GM18867 (cell line): ENCODE data around the gene UTP14C.
"Not testable (repeated sequence)": the region's sequence is repeated elsewhere in the genome, so short reads cannot be mapped to it uniquely, and the experiment has no call there.

Experiments
- ATAC-seq: cut with Tn5 transposase; IDR thresholded peaks from one replicate; pipeline ENCODE4 v1.9.1; 2021; ENCODE audit warnings: mild to moderate bottlenecking, moderate library complexity; ENCODE audit not compliant: unreplicated experiment

The UTP14C gene

GRCh38 chr13:52043675-52044074 is 19.2 kb downstream of the UTP14C start:
- no peak for ATAC-seq

GRCh38 chr13:52047463-52047862 is 23.0 kb downstream of the UTP14C start:
- no peak for ATAC-seq

DNA sequence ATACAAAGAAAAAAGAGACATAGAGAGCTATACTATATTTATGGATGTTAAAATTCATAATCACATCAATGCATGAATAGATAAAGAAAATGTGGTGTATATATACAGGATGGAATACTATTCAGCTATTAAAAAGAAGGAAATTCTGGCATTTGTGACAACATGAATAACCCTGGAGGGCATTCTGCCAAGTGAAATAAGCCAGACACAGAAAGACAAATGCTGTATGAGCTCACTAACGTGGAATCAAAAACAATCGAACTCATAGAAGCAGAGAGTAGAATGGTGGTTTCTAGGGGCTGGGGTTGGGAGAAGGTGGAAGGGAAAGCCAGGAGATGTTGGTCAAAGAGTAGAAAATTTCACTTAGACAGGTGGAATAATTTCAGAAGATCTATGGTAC is 24.0 kb downstream of the UTP14C start:
- no peak for ATAC-seq

GRCh38 chr13:52051400-52051799 is 26.9 kb downstream of the UTP14C start:
- no peak for ATAC-seq

DNA sequence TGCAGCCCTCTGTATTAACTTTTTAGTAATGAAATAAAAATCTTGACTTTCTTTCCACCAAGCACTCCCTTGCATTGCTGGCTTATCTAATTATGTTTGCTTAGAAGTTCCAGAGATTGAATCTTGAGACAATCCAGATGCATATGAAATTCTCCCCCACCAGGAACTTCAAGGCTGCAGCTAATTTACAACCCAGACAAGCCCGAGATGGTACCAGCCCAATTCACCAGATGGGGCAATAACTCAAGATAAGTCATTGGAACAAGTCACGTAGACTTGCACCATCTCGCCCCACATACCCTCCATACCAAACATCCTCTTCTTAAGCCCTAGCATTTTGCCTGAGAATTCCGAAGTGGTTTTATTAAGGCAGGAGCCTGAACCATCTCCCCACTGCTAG is 29.0 kb downstream of the UTP14C start:
- no peak for ATAC-seq

DNA sequence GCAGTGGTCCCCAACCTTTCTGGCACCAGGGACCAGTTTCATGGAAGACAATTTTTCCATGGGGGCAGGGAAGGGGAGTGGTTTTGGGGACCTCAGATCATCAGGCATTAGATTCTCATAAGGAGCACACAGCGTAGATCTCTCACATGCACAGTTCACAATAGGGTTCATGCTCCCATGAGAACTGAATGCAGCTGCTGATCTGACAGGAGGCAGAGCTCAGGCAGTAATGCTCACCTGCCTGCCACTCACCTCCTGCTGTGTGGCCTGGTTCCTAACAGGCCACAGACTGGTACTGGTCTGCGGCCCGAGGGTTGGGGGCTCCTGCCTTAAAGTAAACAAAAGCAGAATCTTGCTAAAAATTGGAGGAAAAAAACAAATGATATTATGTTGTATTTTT is 36.6 kb downstream of the UTP14C start:
- not testable (repeated sequence) for ATAC-seq

DNA sequence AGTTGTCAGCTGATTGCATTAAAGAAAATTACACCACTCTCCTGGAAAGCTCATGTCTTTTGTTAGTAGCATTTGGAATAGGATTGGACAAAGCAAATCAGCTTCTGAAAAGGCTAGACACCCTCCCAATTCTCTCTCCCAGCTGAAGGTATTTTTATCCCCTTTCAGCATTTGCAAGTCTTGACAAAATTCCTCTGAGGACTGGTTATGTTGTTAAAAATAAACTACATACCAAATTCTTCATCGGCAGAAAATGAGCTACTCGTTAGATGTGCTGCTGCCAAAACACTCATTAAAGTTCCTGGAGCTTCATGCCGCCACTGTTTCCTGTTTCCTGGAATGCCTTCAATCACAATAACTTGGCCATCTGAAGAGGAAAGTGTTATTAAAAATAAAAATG is 37.1 kb downstream of the UTP14C start:
- no peak for ATAC-seq

DNA sequence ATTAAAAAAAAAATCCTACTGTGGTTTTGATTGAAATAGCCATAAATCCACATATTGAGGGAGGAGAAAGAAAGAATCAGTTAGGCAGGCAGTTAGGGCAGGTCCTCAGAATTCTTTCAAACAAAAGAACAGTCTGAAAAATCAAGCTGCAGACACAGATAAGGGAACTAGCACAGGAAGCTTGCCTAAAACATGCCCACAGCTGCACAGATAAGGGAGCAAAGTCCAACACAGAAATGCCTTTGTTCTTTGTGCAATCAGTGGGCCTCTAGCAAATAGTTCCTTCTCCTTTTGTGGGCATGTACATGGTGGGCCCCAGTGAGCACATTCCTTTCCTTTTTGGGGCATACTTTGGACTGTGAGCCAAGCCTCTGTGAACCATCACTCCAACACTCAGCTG is 42.7 kb downstream of the UTP14C start:
- ATAC-seq, result no peak

- ATAC-seq, result no peak
Measured at GRCh38 chr13:52070929-52071523, 46.5 kb downstream of the UTP14C start.
